Measurements from ENCODE around the gene LENG1. TPM values are rescaled to one million over a fixed set of nuclear protein-coding genes. Genes with fewer than 3 reads are reported as not detected.
A peak's percentile ranks its signal among the peaks of the same experiment; 100 is the strongest.
"Not testable (repeated sequence)": the region's sequence is repeated elsewhere in the genome, so short reads cannot be mapped to it uniquely, and the experiment has no call there.

Gene LENG1
- 6.3 TPM for total RNA-seq

- intact Hi-C loops (cut with DNase I) = no loop called here
- DNase-seq (ENCODE audit: low spot score) (peak; percentile 99), ATAC-seq (peak; percentile 97)
Observed at GRCh38 chr19:54159352-54160181, at the start of gene LENG1. Gene LENG1 (minus strand): TSS chr19:54159721. CDS start chr19:54159695, 26 bp downstream.

DNA sequence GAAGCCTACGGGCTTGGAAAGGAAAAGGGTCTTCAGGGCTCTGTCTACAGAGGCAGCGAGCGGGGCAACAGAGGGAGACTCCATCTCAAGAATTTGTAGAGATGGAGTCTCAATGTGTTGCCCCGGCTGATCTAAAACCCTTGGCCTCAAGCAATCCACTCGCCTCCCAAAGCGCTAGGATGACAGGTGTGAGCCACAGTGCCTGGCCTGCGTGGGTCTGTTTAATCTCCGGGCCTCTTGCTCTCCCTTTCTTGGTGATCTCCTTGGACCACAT is 49.2 kb upstream of the LENG1 start:
- no peak for ATAC-seq
- no peak for DNase-seq (ENCODE audit: low spot score)
- intact Hi-C loops (cut with DNase I) = no loop called here

GRCh38 chr19:54207983-54208783 is 48.7 kb upstream of the LENG1 start:
- DNase-seq (ENCODE audit: low spot score) = peak; percentile 73
- intact Hi-C loops (cut with DNase I) = no loop called here
- ATAC-seq = peak; percentile 73

DNA sequence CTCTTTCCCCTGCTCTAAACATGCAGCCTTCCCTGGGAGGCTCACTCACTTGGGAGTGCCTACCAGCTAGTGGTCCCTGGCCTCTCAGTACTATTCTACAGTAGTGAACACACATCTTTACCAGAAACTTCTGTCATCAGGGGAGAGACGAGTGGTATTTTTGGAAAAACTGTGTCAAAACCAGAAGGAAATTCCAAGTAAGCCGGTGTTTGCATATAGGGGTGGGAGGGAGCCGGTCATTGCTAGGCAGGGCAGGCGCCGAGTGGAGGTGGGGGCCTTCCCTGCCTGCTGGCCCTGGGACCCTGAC is 48.1 kb upstream of the LENG1 start:
- no peak for DNase-seq (ENCODE audit: low spot score)
- no peak for ATAC-seq
- intact Hi-C loops (cut with DNase I) = no loop called here

DNA sequence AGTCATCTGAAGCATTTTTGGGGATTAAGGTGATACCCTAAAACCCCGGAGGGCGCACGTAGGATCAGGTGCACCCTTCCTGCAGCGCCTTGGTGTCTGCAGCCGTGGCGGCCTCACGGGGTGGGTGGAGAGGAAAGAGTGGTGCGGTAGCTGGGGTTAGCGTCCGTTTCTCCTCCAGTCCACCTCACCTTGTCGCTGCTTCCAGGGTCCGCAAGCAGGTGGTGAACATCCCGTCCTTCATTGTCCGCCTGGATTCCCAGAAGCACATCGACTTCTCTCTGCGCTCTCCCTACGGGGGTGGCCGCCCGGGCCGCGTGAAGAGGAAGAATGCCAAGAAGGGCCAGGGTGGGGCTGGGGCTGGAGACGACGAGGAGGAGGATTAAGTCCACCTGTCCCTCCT is 47.7 kb upstream of the LENG1 start:
- peak; percentile 58 for DNase-seq (ENCODE audit: low spot score)
- ATAC-seq; intact Hi-C loops (cut with DNase I): not testable (repeated sequence)

DNA sequence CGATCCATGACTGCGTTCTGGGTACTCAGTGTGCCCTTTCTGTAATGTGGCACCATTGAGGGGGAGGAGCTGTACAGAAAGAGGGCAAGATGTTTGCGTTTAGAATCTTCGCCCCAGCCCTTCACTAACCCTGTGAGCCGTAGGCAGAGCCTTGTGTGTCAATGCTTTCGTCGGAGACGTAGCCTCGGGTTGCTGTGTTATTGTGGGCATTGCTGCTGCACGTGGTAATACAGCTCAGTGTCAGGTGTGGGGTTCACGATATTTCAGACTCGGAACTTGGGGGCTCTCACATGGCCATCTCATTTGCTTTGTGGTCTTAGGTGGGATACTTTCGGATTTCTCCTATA is 47.3 kb upstream of the LENG1 start:
- intact Hi-C loops (cut with DNase I) = no loop called here
- DNase-seq (ENCODE audit: low spot score) = peak; percentile 45

GRCh38 chr19:54206030-54206830 is 46.7 kb upstream of the LENG1 start:
- ATAC-seq = no peak
- intact Hi-C loops (cut with DNase I) = no loop called here
- DNase-seq (ENCODE audit: low spot score) = peak; percentile 60

More for the DNA sequence above, 47.3 kb upstream of the LENG1 start:
- ATAC-seq = no peak

DNA sequence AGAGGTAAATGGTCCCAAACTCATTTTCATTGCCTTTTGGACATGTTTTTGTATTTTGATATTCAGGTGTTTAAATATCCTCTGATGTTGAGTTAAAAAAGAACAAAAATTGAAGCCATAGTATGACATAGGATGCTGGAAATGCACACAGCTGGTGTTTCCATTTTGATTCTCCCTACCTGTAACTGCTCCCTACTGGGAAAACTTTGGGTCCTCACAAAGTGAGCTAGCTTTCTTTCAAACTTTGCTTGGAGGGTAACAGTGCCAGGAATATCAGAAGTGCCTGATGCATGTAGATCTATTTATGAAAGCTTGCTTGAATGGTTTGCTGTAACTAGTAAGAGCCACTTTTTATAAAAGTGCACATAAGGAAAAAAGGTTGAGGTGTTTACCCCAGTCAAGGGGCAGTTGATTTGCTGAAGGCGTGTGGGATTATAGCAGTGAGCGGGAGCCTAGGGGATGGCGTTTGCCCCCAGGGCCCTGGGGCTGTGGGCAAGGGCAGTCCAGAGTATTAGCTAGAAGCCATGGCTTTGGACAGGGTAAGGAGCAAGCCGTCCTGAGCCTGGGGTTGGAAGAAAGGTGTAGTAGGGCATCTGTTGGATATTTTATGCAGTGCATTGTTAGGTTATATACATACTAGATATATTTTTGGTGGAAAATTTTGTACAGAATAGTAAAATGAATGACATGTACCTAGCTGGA is 45.4 kb upstream of the LENG1 start:
- ATAC-seq (no peak), DNase-seq (ENCODE audit: low spot score) (no peak)
- intact Hi-C loops (cut with DNase I) = no loop called here

DNA sequence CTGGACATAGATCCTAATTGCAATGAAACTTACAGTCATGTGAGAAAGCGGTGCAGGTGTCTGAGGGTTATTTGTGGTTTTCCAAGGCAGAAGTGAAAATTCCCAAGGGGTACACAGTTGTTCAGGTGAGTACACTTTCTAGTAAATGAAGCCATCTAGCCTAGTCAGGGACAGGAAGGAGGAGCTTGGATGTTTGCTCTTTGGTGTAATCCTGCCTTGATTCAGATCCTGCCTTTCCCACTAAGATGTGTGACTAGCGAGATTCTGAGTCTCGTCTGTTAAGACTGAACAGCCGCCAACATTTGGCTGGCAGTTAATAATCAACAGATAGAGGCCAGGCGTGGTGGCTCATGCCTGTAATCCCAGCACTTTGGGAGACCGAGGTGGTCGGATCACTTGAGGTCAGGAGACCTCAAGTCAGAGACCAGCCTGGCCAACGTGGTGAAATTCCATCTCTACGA is 43.7 kb upstream of the LENG1 start:
- ATAC-seq (no peak), DNase-seq (ENCODE audit: low spot score) (no peak)
- intact Hi-C loops (cut with DNase I) = no loop called here

DNA sequence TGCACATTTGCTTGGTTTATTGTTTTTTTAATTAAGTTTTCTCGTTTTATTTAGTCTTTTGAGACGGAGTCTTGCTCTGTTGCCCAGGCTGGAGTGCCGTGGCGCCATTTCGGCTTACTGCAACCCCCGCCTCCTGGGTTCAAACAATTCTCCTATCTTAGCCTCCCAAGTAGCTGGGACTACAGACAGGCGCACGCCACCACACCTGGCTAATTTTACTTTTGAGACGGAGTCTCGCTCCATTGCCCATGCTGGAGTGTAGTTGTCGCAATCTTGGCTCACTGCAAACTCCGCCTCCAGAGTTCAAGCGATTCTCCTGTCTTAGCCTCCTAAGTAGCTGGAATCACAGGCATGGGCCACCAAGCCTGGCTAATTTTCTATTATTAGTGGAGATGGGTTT is 42.5 kb upstream of the LENG1 start:
- intact Hi-C loops (cut with DNase I) = no loop called here
- no peak for DNase-seq (ENCODE audit: low spot score)
- ATAC-seq = no peak

GRCh38 chr19:54201172-54201701 is 41.7 kb upstream of the LENG1 start:
- DNase-seq (ENCODE audit: low spot score) (no peak), ATAC-seq (no peak)
- intact Hi-C loops (cut with DNase I) = no loop called here

DNA sequence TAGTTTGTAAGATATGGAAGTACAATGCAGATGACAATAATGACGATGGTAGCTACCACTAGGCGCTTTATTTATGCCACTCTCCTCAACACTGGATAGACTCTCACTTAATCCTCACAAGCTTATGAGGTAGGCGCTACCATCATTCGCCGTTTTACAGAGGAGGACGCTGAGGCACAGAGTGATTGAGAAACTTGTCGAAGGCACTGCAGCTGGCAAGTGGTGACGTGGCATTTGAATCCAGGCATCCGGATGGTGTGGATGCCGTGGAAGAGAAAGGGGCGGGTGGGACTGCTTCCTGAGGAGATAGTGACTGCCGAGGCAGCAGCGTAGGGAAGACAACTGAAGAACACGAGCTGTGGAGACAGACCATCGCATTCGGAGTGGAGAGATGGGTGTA is 39.9 kb upstream of the LENG1 start:
- intact Hi-C loops (cut with DNase I) = no loop called here
- ATAC-seq (no peak), DNase-seq (ENCODE audit: low spot score) (no peak)

- no peak for DNase-seq (ENCODE audit: low spot score)
- ATAC-seq = no peak
- intact Hi-C loops (cut with DNase I) = no loop called here
Observed at GRCh38 chr19:54197121-54197520, 37.6 kb upstream of the LENG1 start.

- no peak for ATAC-seq
- intact Hi-C loops (cut with DNase I) = no loop called here
- DNase-seq (ENCODE audit: low spot score) = no peak
Observed at GRCh38 chr19:54196536-54196935, 37.0 kb upstream of the LENG1 start.

DNA sequence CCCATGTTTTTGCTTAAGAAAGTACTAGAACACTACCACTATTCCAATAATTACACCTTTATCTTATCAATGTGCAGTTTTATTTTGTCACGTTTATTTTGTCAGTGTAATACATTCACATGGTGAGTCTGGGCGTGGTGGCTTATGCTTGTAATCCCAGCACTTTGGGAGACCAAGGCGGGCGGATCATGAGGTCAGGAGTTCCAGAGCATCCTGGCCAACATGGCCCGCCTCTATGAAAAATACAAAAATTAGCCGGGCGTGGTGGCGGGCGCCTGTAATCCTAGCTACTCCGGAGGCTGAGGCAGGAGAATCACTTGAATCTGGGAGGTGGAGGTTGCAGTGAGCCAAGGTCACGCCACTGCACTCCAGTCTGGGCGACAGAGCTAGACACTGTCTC is 34.9 kb upstream of the LENG1 start:
- DNase-seq (ENCODE audit: low spot score); ATAC-seq; intact Hi-C loops (cut with DNase I): not testable (repeated sequence)

GRCh38 chr19:54193011-54193410 is 33.5 kb upstream of the LENG1 start:
- ATAC-seq (no peak), DNase-seq (ENCODE audit: low spot score) (no peak)
- intact Hi-C loops (cut with DNase I) = no loop called here

DNA sequence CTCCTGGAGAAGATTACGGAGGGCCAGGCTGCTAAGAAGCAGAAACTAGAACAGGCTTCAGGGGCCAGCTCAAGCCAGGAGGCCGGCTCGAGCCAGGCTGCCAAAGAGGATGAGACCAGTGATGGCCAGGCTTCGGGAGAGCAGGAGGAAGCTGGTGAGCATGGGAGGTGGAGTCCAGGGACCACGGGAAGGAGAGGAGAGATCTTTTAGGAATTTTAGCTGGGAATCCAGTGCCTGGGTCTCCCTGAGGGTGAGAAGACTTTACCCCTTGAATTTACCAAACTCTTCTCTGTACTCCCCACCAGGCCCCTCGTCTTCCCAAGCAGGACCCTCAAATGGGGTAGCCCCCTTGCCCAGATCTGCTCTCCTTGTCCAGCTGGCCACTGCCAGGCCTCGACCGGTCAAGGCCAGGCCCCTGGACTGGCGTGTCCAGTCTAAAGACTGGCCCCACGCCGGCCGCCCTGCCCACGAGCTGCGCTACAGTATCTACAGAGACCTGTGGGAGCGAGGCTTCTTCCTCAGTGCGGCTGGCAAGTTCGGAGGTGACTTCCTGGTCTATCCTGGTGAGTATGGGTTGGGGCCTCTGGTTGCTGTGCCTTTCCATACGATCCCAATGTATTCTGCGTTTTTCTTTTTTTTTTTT is 32.4 kb upstream of the LENG1 start:
- DNase-seq (ENCODE audit: low spot score) (no peak), ATAC-seq (no peak)
- intact Hi-C loops (cut with DNase I) = no loop called here

GRCh38 chr19:54191011-54191810 is 31.7 kb upstream of the LENG1 start, which contains the start of gene TSEN34:
Gene TSEN34 (plus strand): TSS chr19:54191308. CDS start chr19:54191365, 57 bp downstream.
- ATAC-seq (peak; percentile 25), DNase-seq (ENCODE audit: low spot score) (peak; percentile 82)
- intact Hi-C loops (cut with DNase I) = no loop called here
